ENCODE results near the gene NPC2.

DNA sequence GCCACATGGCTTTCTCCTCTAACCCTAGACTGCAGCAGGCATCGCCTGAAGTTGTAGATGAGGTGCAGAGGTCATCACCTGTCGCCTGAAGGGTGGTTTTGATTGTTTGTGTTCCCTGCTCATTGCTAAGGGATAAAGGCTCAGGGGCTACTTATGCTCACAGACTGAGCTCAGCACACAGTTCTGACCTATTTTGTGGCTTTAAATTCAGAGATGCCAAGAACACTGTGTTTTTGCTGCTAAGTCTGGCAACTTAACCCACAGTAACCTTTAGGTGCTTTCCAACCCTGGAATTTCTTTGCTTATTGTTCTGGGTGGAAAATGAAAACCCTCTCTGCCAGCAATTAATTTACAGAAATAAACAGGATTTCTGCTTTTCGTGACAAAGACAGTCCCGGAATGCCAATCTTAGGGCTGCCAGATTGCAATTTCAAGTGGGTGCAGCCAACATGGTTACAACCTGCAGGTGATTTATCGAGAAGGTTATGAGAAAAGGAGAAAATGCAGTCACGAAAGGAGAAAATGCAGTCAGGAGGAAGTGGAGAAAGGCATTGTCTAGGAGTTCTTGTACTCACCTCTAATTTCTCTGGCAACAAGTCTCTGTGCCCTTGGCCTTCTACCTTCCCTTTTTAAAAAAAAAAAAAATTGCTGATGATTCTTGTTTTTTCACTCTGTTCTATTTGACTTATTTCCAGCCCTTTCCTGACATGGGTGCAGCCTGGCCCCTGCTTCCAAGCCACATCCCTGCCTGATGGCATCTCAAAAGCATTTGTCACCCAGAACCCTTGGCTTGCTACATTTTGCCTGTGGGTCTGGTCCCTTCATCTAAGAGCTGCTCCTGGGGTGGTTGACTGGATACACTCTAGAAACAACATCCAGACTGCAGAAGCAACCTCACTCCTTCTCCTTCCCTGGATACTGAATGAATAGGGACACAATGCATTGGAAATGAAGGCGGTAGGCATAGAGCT, 23.3 kb downstream of the NPC2 start:
- TF ChIP-seq, protein P1, sequence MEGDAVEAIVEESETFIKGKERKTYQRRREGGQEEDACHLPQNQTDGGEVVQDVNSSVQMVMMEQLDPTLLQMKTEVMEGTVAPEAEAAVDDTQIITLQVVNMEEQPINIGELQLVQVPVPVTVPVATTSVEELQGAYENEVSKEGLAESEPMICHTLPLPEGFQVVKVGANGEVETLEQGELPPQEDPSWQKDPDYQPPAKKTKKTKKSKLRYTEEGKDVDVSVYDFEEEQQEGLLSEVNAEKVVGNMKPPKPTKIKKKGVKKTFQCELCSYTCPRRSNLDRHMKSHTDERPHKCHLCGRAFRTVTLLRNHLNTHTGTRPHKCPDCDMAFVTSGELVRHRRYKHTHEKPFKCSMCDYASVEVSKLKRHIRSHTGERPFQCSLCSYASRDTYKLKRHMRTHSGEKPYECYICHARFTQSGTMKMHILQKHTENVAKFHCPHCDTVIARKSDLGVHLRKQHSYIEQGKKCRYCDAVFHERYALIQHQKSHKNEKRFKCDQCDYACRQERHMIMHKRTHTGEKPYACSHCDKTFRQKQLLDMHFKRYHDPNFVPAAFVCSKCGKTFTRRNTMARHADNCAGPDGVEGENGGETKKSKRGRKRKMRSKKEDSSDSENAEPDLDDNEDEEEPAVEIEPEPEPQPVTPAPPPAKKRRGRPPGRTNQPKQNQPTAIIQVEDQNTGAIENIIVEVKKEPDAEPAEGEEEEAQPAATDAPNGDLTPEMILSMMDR (conservative IDR thresholded peaks at IDR 0.05) = no peak
- no peak for TF ChIP-seq ZFX (IDR thresholded peaks at IDR 0.05)
